ENCODE results near the gene MFAP3L. TPM values are rescaled to one million over a fixed set of nuclear protein-coding genes. Genes with fewer than 3 reads are reported as not detected.

MFAP3L gene
- total and polyA plus RNA-seq, 2 donors (not counting 3 experiments of a cell fraction or from before 2014, with no cell fraction given): 0.22 to 0.23 TPM

DNA sequence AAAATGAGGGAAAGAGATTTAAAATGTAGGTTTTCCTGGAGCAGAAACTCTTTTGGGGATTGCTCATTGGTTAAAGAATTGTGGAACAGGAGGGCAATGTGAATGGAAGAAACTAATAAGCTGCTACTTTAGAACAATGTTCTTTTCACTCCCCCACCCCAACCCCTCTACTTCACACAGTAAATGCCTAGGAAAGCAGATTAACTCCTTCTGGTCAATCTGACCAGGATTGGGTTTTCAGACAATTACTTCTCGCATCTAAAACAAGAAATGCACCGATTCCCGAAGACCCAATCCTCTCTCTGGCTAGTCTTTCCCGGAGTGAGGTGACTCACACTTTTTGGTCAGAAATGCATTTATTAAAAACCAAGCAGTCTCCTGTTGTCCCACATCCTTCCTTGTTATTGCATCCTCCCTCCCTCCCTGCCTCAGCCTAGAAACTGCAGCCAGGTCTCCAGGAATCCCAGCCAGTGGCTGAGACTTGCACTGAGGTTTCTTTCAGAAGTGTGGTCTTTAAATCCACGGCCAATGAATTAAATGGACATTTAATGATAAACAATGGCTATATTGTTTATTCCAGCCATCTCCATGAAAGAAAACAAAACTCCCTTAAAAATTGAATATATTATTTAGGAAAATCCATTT, 21.4 kb downstream of the MFAP3L start:
- dilution Hi-C loops (cut with MboI; ENCODE audit: extremely low pct_ligation_motif_present, low sequenced_read_pairs) (no loop called here), intact Hi-C loops (cut with micrococcal nuclease) (no loop called here)
- no peaks in the 10 kb centered on the region for H3K9me3 ChIP-seq (replicated peaks; ENCODE audit: control insufficient read depth, insufficient read depth, low read length)
- no peaks in the 10 kb centered on the region for H3K36me3 ChIP-seq (ENCODE audit: control insufficient read depth in 2 of 2, extremely low read depth in 1 of 2, insufficient read depth in 2 of 2, low read length in 2 of 2)
- no peak for TF ChIP-seq EZH2 (IDR thresholded peaks at IDR 0.05; ENCODE audit: borderline replicate concordance, low read depth, low read length, severe bottlenecking)
- no peak for TF ChIP-seq GATA2 (IDR thresholded peaks at IDR 0.05; ENCODE audit: insufficient read depth, insufficient read length, low read depth, low read length)
- no TSS peak for BruUV-seq (replicated peaks)
- H4K20me1 ChIP-seq (replicated peaks; ENCODE audit: control insufficient read depth, extremely low read depth, insufficient read depth, low read length): no peaks in the 10 kb centered on the region
- H3K9me1 ChIP-seq (replicated peaks; ENCODE audit: control insufficient read depth, extremely low read depth, insufficient read depth, low read length): no peaks in the 10 kb centered on the region
- H3K9ac ChIP-seq (replicated peaks; ENCODE audit: extremely low read depth, insufficient read depth, low read length): no peak overlapping the region
- H3K27me3 ChIP-seq (ENCODE audit: control insufficient read depth in 2 of 2, insufficient read depth in 2 of 2, low read length in 2 of 2): no peaks in the 10 kb centered on the region
- H3K4me1 ChIP-seq (ENCODE audit: control insufficient read depth, extremely low read depth, insufficient read depth, low read length): no peaks in the 10 kb centered on the region
- no peak for DNase-seq (ENCODE audit: low read depth, low spot score)
- CTCF ChIA-PET: no interaction called here
- no peaks in the 10 kb centered on the region for H3K79me2 ChIP-seq (ENCODE audit: control insufficient read depth, insufficient read depth, low read length)
- no peak overlapping the region for H3K4me2 ChIP-seq (ENCODE audit: insufficient read depth, low read length)
- no peak overlapping the region for H3K4me3 ChIP-seq (replicated peaks in 1 of 3; ENCODE audit: insufficient read depth in 1 of 3, low read depth in 1 of 3, low read length in 3 of 3)
- H3K27ac ChIP-seq (ENCODE audit: insufficient read depth, low read depth, low read length): no peak overlapping the region
- POLR2A ChIA-PET: no interaction called here
- no peak overlapping the region for H2AFZ ChIP-seq (ENCODE audit: low read depth, low read length)
- no peak for FAIRE-seq

DNA sequence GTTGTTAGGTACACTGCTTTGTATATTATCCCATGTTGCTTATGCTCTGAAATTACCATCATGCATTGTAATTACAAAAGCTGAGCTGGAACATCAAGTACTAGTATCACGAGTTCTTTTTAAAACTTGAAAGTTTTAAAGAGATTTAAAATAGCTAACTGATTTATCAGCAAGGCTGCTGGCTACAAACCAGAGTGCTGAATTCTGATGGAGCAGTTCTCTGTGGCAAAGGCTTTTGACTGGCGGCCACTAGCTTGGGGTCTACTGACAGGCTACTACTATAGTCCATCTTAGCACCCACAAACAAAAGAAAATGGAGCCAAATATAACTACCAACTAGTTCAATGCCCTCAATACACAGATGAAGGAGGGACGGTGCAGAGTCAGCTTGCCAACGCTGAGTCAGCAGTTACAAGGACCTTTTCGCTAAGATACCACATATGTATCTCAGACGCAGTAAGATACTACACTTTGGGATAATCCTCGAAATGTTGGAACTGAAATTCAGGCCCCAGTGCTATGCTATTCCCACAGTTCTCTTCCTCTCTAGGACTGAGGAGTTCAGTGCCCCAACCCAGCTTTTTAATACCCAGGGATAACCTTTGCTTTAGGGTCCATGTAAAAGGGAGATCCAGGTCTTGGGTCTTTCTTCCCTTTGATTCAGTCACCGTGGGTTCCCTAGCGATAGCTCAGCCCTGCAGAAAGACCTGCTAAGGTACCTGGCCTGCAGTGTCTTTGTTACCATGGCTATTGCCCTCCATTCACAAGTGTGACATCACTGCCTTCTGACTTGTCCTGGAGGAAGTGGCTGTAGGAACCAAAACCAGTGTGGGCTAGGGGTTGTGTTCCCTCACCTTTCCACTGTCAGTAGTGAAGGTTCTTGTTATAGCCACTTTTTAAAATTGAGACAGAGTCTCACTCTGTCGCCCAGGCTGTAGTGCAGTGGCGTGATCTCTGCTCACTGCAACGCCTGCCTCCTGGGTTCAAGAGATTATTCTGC, 22.8 kb downstream of the MFAP3L start:
- Histone ChIP-seq H3K27ac (ENCODE audit: insufficient read depth, low read depth, low read length) (no peak overlapping the region), H2AFZ (ENCODE audit: low read depth, low read length) (no peak overlapping the region)
- no TSS peak for BruUV-seq (replicated peaks)

More for the DNA sequence above, 22.8 kb downstream of the MFAP3L start:
- Histone ChIP-seq H3K27me3 (ENCODE audit: control insufficient read depth in 2 of 2, insufficient read depth in 2 of 2, low read length in 2 of 2) (no peaks in the 10 kb centered on the region), H3K9me3 (replicated peaks; ENCODE audit: control insufficient read depth, insufficient read depth, low read length) (no peaks in the 10 kb centered on the region), H3K9ac (replicated peaks; ENCODE audit: extremely low read depth, insufficient read depth, low read length) (no peak overlapping the region), H3K79me2 (ENCODE audit: control insufficient read depth, insufficient read depth, low read length) (no peaks in the 10 kb centered on the region), H3K9me1 (replicated peaks; ENCODE audit: control insufficient read depth, extremely low read depth, insufficient read depth, low read length) (no peaks in the 10 kb centered on the region), H4K20me1 (replicated peaks; ENCODE audit: control insufficient read depth, extremely low read depth, insufficient read depth, low read length) (no peaks in the 10 kb centered on the region), H3K36me3 (ENCODE audit: control insufficient read depth in 2 of 2, extremely low read depth in 1 of 2, insufficient read depth in 2 of 2, low read length in 2 of 2) (no peaks in the 10 kb centered on the region), H3K4me2 (ENCODE audit: insufficient read depth, low read length) (no peak overlapping the region), H3K4me1 (ENCODE audit: control insufficient read depth, extremely low read depth, insufficient read depth, low read length) (no peaks in the 10 kb centered on the region), H3K4me3 (replicated peaks in 1 of 3; ENCODE audit: insufficient read depth in 1 of 3, low read depth in 1 of 3, low read length in 3 of 3) (no peak overlapping the region)
- CTCF ChIA-PET: no interaction called here
- intact Hi-C loops (cut with micrococcal nuclease): no loop called here
- dilution Hi-C loops (cut with MboI; ENCODE audit: extremely low pct_ligation_motif_present, low sequenced_read_pairs): no loop called here
- DNase-seq (ENCODE audit: low read depth, low spot score) (no peak), FAIRE-seq (no peak)
- POLR2A ChIA-PET: no interaction called here
- TF ChIP-seq JUN (IDR thresholded peaks at IDR 0.05; ENCODE audit: borderline replicate concordance, insufficient read depth, insufficient read length, low read depth) (no peak), POLR2A (IDR thresholded peaks at IDR 0.05; ENCODE audit: low read depth, low read length) (no peak)
- TF ChIP-seq, protein P1, sequence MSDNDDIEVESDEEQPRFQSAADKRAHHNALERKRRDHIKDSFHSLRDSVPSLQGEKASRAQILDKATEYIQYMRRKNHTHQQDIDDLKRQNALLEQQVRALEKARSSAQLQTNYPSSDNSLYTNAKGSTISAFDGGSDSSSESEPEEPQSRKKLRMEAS (IDR thresholded peaks at IDR 0.05; ENCODE audit: insufficient read depth, insufficient read length): no peak

Measured in endothelial cell of umbilical vein (primary cell).